SJCRH30 (cell line): ENCODE measurements around the gene TUBA8. TPM values are rescaled to one million over a fixed set of nuclear protein-coding genes. Genes with fewer than 3 reads are reported as not detected.
"Not testable (repeated sequence)": the region's sequence is repeated elsewhere in the genome, so short reads cannot be mapped to it uniquely, and the experiment has no call there.

Experiments used
- DNase-seq, 2 experiments: peaks; one replicate each; pipeline ENCODE4 v3.0.0-alpha.2; 2015 to 2020
- H3K27ac ChIP-seq: fragments of 250-450 bp; sonication (Bioruptor Pico); 2 replicates; pipeline ENCODE4 v1.5.1; 2020; ENCODE audit warnings: mild to moderate bottlenecking, moderate library complexity
- H3K27me3 ChIP-seq: fragments of 250-450 bp; sonication (Bioruptor Pico); 2 replicates; pipeline ENCODE4 v1.5.1; 2020; ENCODE audit warnings: mild to moderate bottlenecking, moderate library complexity
- H3K36me3 ChIP-seq: fragments of 250-450 bp; sonication (Bioruptor Pico); 2 replicates; pipeline ENCODE4 v1.5.1; 2020; ENCODE audit warnings: mild to moderate bottlenecking, moderate library complexity
- H3K4me1 ChIP-seq: fragments of 250-450 bp; sonication (Bioruptor Pico); 2 replicates; pipeline ENCODE4 v1.5.1; 2020; ENCODE audit warnings: mild to moderate bottlenecking, moderate library complexity
- H3K4me3 ChIP-seq: fragments of 250-450 bp; sonication (Bioruptor Pico); 2 replicates; pipeline ENCODE4 v1.5.1; 2020; ENCODE audit warnings: mild to moderate bottlenecking, moderate library complexity
- H3K9me3 ChIP-seq: fragments of 250-450 bp; sonication (Bioruptor Pico); replicated peaks from 2 replicates; pipeline ENCODE4 v1.5.1; 2020; ENCODE audit warnings: mild to moderate bottlenecking, moderate library complexity
- total RNA-seq: library from RNA; depleted of rRNA; stranded (reverse); fragments of >200 nt; shearing (Covaris generic); gene quantifications from 2 replicates; pipeline ENCODE4 v1.2.3, GENCODE V29; 2014

The TUBA8 gene
- total RNA-seq, 1 experiment from 2014 or later: 0.89 TPM

DNA sequence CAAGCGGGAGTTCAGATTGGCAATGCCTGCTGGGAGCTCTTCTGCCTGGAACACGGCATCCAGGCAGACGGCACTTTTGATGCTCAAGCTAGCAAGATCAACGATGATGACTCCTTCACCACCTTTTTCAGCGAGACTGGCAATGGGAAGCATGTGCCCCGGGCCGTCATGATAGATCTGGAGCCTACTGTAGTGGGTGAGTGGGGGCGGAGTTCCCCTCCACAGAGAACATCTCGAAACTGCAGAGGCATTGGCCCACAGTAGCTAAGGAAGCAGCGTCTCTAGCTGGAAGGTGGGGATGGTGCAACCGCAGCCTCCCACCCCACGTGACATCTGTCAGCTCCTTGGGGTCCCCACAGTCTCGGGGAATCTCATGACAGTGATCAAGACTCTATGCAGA is 10.9 kb downstream of the TUBA8 start:
- H3K4me3 ChIP-seq: no peak overlapping the region
- H3K27me3 ChIP-seq: no peaks in the 10 kb centered on the region
- H3K4me1 ChIP-seq: no peaks in the 10 kb centered on the region
- no peak for DNase-seq
- no peak overlapping the region for H3K27ac ChIP-seq
- no peaks in the 10 kb centered on the region for H3K9me3 ChIP-seq
- H3K36me3 ChIP-seq: no peaks in the 10 kb centered on the region

DNA sequence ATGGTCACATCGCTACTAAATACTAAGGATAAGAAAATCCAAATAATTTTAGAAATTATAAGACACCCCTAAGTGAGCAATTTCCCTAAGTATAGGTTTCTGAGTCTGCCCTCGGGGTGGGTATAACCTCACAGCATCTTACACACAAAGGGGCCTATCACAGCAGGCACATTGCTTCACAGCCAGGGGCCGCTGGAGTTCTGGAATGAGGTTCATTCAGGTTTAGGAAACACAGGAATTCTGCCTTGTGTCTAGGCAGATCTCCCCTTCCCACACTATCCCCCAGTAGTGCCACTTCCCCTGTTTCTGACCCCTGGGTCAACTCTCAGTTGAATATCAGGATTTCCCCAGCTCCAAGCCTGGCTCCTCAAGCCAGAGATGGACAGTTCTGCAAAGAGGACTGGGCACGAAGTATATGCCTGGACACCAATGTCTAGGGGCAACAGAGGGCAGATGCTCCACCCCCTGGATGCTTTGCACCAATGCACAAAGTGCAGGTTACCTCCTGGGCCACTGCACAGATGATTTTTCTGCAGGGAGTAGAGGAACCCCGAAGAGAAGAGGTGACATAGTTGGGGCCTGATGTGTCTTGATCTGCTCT is 11.4 kb downstream of the TUBA8 start:
- H3K4me1 ChIP-seq: no peaks in the 10 kb centered on the region
- H3K9me3 ChIP-seq: no peaks in the 10 kb centered on the region
- H3K36me3 ChIP-seq: no peaks in the 10 kb centered on the region
- H3K27ac ChIP-seq: no peak overlapping the region
- no peak overlapping the region for H3K4me3 ChIP-seq
- H3K27me3 ChIP-seq: no peaks in the 10 kb centered on the region
- DNase-seq: no peak

DNA sequence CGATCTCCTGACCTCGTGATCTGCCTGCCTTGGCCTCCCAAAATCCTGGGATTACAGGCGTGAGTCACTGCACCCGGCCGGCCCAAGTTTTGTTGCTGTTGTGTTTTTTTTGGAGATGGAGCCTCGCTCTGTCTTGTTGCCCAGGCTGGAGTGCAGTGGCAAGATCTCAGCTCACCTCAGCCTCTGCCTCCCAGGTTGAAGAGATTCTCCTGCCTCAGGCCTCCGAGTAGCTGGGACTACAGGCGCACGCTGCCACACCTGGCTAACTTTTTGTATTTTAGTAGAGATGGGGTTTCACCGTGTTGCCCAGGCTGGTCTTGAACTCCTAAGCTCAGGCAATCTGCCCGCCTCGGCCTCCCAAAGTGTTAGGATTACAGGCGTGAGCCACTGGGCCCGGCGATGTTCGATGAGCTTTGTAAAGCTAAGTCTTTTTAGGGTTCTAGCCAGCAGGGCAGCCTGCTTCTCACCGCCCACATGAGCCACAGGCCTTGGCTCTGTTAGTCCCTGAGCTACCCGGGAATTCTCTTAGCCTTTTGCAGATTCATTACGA is 12.9 kb downstream of the TUBA8 start:
- DNase-seq, H3K27ac ChIP-seq, H3K27me3 ChIP-seq, H3K9me3 ChIP-seq, H3K4me3 ChIP-seq, H3K4me1 ChIP-seq, H3K36me3 ChIP-seq: not testable (repeated sequence)

DNA sequence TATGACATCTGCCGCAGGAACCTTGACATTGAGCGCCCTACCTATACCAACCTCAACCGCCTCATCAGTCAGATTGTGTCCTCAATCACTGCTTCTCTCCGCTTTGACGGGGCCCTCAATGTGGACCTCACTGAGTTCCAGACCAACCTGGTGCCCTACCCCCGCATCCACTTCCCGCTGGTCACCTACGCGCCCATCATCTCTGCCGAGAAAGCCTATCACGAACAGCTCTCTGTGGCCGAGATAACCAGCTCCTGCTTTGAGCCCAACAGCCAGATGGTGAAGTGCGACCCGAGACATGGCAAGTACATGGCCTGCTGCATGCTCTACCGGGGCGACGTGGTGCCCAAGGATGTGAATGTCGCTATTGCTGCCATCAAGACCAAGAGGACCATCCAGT is 16.0 kb downstream of the TUBA8 start:
- H3K4me3 ChIP-seq: no peak overlapping the region
- H3K4me1 ChIP-seq: no peaks in the 10 kb centered on the region
- H3K9me3 ChIP-seq: no peaks in the 10 kb centered on the region
- H3K36me3 ChIP-seq: no peaks in the 10 kb centered on the region
- no peak overlapping the region for H3K27ac ChIP-seq
- H3K27me3 ChIP-seq: no peaks in the 10 kb centered on the region
- DNase-seq: no peak

DNA sequence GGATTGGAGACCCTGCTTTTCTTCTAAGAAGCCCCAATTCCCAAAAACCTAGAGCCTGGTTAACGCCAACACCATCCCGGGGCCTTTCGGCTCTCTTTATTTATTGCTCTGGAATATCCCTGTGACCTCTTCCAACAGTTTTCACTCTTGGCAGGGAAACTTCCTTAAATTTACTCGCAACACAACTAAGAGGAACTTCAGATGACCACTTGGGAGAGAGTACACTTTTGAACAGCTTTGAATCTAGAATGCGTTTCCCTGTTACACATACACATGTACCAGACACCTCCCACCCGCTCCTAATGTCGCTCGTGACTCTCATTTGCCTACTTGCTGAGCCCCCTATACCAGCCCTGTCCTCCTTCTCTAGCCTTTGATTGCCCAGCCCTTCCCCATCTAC is 19.4 kb downstream of the TUBA8 start:
- no peaks in the 10 kb centered on the region for H3K27me3 ChIP-seq
- no peak for DNase-seq
- no peaks in the 10 kb centered on the region for H3K36me3 ChIP-seq

DNA sequence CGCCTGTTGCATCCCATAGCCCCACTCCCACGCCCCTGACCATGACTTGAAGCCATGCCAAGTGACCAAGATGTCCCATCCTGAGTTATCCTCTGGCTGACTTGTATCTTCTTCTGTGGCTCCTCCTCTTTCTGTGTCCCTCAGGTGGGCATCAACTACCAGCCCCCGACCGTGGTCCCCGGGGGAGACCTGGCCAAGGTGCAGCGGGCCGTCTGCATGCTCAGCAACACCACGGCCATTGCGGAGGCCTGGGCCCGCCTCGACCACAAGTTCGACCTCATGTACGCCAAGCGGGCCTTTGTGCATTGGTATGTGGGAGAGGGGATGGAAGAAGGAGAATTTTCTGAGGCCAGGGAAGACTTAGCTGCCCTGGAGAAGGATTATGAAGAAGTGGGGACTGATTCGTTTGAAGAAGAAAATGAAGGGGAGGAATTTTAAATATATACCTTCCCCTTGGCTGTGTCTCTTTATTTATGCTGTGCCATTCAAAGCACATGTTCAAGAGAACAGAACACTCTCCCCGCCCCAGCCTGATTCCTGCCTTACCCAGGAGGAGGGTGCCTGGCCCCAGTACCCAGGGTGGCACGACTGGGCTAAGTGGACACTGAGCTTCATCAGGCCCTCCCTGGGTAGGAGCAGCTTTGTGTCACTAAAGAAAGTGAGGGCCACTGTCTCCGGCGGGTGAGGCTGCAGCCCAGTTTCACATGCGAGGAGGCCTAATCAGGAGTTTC is 20.3 kb downstream of the TUBA8 start:
- no peak for DNase-seq
- no peak overlapping the region for H3K4me3 ChIP-seq
- no peaks in the 10 kb centered on the region for H3K9me3 ChIP-seq
- no peak overlapping the region for H3K27ac ChIP-seq
- H3K27me3 ChIP-seq: no peaks in the 10 kb centered on the region
- no peaks in the 10 kb centered on the region for H3K36me3 ChIP-seq
- no peaks in the 10 kb centered on the region for H3K4me1 ChIP-seq

More for the DNA sequence above, 19.4 kb downstream of the TUBA8 start:
- no peak overlapping the region for H3K27ac ChIP-seq
- no peaks in the 10 kb centered on the region for H3K9me3 ChIP-seq
- H3K4me3 ChIP-seq: no peak overlapping the region
- no peaks in the 10 kb centered on the region for H3K4me1 ChIP-seq

DNA sequence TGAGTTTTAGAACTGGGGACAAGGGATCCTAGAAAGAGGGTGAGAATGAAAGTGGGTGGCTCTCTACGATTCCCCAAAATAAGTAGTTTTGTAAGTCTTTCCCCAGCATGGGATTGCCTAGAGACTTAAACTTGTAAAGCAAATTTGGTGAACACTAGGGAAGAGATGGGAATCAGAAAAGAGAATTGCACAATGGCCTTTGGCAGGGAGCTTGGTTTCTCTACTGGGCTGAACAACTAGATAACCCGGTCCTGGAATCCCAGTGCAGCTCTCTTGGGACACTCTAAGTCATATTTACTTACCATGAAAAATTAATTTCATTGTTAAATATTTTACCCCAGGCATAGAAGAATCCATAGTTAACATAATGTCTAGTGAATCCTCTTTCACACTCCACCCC is 22.8 kb downstream of the TUBA8 start:
- Histone ChIP-seq H3K4me3 (no peak overlapping the region), H3K9me3 (no peaks in the 10 kb centered on the region), H3K36me3 (no peaks in the 10 kb centered on the region), H3K4me1 (no peaks in the 10 kb centered on the region), H3K27ac (no peak overlapping the region), H3K27me3 (no peaks in the 10 kb centered on the region)
- DNase-seq: no peak

DNA sequence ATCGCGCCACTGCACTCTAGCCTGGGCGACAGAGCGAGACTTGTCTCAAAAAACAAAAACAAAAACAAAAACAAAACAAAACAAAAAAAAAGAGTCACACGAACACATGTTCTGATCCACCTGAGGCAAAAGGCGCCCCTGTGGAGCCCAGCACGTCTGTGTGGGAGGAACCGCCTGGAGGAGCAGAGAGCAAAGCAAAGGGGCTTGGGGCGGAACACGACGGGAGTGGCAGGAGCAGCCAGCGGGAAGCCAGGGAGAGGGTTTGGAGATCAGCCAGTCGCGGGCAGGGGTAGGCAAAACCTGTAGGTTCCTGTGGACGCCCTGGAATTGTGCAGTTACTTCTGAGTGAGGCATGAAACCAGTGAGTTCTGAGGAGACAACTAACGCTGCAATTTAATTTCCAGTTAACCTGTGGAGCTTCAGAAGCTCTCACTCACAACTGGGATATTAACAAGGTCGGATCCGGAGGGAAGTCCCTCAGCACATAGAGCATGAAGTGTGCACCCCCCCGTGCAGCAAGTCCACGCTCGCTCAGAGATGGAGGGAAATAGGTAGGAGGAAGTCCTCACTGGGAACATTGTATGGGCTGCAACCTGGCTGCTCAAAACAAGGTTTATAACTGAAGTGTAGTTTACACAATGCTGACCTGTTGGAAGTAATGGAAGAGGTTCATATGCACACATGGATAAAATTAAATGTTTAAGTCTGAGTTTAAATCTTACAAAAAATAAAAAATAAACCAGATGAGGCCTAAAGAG is 26.1 kb downstream of the TUBA8 start:
- Histone ChIP-seq H3K27ac (no peak overlapping the region), H3K36me3 (no peaks in the 10 kb centered on the region), H3K27me3 (no peaks in the 10 kb centered on the region), H3K4me3 (no peak overlapping the region), H3K4me1 (no peaks in the 10 kb centered on the region), H3K9me3 (no peaks in the 10 kb centered on the region)
- DNase-seq: no peak

DNA sequence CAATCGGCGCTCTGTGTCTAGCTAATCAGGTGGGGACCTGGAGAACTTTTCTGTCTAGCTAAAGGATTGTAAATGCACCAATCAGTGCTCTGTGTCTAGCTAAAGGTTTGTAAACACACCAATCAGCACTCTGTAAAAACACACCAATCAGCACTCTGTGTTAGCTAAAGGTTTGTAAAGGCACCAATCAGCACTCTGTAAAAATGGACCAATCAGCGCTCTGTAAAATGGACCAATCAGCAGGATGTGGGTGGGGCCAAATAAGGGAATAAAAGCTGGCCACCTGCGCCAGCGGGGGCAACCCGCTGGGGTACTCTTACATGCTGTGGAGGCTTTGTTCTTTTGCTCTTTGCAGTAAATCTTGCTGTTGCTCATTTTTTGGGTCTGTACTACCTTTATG is 30.4 kb downstream of the TUBA8 start:
- not testable (repeated sequence) for H3K36me3 ChIP-seq, H3K9me3 ChIP-seq, H3K4me3 ChIP-seq, H3K27me3 ChIP-seq, H3K27ac ChIP-seq, H3K4me1 ChIP-seq, DNase-seq

DNA sequence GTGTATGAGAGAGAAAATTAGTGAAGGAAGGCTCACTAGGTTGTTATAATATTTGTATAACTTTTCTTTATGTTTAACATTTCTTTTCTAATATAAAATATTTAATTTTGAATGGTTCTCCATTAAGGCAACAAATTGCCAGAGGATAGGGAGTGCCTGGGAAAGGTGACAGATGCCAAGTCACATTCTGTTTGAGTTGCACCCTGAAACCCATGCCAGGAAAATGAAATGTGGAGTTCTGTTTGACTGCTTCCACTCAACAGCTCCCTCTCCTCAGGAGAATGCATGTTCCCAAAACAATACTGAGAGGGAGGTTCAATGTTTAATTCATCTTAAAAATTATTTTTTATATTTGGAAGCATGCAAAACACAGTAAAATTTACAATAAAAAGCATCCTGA is 33.5 kb downstream of the TUBA8 start:
- Histone ChIP-seq H3K36me3 (no peaks in the 10 kb centered on the region), H3K27ac (no peak overlapping the region), H3K4me3 (no peak overlapping the region), H3K4me1 (no peaks in the 10 kb centered on the region), H3K27me3 (no peaks in the 10 kb centered on the region), H3K9me3 (no peaks in the 10 kb centered on the region)
- no peak for DNase-seq

DNA sequence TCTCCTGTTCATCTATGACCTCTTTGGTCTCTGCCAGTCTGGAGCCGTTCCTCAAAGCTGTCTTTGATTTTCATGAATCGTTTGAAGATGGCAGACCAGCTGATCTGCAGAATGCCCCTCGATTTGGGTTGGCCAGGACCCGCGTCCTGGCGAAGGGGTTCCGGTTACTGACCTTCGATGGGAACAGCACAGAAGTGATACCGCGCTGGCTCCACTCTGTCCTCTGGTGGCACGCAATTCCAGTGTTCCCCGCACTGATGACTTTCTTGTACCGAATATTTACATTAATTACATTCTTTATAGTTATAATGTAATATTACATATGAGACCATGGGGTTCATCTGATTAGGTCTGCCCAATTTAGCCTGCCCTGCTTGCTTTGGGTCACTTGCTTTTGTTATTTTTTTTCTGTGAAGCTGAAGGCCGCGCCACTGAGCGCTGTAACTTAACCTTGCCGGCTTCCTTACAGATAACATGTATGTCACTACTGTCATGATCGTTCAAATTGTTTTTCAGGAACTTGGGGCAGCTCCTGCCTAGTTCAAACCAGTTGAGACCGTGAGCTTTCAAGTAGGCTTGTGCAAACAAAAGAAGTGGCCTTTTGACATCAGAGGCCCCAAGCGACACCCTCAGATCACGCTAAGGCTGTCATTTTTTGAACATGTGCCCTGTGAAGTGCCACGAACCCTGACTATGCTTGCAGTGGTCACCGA is 35.2 kb downstream of the TUBA8 start:
- Histone ChIP-seq H3K36me3 (no peaks in the 10 kb centered on the region), H3K27ac (no peak overlapping the region), H3K9me3 (no peaks in the 10 kb centered on the region), H3K4me3 (no peak overlapping the region), H3K27me3 (no peaks in the 10 kb centered on the region), H3K4me1 (no peaks in the 10 kb centered on the region)
- no peak for DNase-seq

DNA sequence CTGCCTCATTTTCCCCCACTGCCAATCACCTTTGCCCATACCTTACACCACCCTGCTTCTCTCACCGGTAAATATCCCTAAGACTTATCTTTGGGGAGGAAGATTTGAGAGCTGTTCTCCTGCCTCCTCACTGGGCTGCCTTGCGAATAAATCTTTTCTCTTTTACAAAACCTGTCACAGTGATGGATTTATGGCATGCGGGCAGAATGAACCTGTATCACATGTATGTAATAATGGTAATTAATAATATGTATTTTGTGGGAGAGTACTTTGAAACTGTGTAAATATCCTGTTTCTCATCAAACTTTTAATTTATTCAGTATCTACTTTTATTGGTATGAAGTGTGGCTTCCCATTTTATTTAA is 35.8 kb downstream of the TUBA8 start:
- no peak for DNase-seq
- Histone ChIP-seq H3K36me3 (no peaks in the 10 kb centered on the region), H3K4me1 (no peaks in the 10 kb centered on the region), H3K4me3 (no peak overlapping the region), H3K9me3 (no peaks in the 10 kb centered on the region), H3K27ac (no peak overlapping the region), H3K27me3 (no peaks in the 10 kb centered on the region)

DNA sequence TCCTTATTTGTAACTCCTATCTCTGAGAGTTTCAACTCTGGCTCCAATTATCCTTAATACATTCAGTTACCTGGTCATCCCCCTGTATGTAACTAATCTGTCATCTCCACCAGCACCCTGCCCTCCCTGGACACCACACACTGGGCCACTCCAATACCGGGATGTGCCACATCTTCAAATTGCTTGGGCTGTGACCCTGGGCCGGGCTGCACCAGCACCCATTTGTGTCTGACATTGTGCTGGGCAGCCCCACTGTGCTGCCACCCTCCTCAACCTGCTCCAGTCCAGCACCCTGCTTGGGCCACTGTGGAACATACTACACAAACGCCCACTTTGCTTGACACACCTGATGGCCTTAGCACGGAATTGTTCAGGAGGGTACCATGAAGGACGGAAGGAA is 37.2 kb downstream of the TUBA8 start:
- Histone ChIP-seq H3K9me3 (no peaks in the 10 kb centered on the region), H3K4me3 (no peak overlapping the region), H3K27ac (no peak overlapping the region), H3K27me3 (no peaks in the 10 kb centered on the region), H3K4me1 (no peaks in the 10 kb centered on the region), H3K36me3 (no peaks in the 10 kb centered on the region)
- DNase-seq: no peak

DNA sequence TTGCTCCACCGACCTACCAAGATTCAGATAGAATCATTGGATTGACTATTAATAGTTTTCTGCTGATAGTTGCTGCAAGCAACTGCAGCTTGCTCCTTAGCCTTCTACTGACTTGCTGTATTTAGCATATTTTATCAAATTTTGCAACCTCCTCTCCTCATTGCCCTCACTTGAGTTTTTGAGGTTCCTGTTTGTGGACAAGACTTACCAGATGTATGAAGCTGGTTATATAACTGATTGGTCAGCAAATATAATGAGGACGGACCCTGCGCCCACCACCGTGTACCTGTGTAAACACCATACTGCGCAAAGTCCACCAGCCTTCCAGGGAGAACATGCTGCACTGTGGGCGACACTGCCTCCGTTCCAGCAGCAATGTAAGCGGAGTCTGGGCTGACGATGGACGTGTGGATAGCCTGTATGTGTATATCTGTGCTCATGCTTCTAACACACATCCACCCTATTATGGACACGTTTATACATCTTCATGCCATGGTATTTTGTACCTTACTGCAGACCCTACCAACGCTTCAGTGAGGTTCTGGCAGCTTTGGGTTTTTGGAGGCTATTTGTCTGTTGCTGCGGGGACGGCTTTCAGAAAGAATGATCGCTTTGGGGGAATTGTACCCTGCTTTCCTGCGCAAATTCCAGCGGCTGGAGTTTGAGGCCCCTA is 37.8 kb downstream of the TUBA8 start:
- no peaks in the 10 kb centered on the region for H3K9me3 ChIP-seq
- H3K4me1 ChIP-seq: no peaks in the 10 kb centered on the region
- H3K36me3 ChIP-seq: no peaks in the 10 kb centered on the region
- no peaks in the 10 kb centered on the region for H3K27me3 ChIP-seq
- no peak overlapping the region for H3K27ac ChIP-seq
- DNase-seq: no peak
- H3K4me3 ChIP-seq: no peak overlapping the region
